Measurements from ENCODE around the gene DLG1.
A peak's percentile ranks its signal among the peaks of the same experiment; 100 is the strongest.

DLG1 gene

GRCh38 chr3:197236362-197236761 lies 62.0 kb downstream of the DLG1 start:
- TF ChIP-seq CTCF (IDR thresholded peaks at IDR 0.05; ENCODE audit: extremely low read depth, missing control alignments), result no peak
- no peak for DNase-seq (ENCODE audit: low spot score)

GRCh38 chr3:197234947-197235914 lies 63.2 kb downstream of the DLG1 start:
- no peak for TF ChIP-seq CTCF (IDR thresholded peaks at IDR 0.05; ENCODE audit: extremely low read depth, missing control alignments)
- no peak for DNase-seq (ENCODE audit: low spot score)

- TF ChIP-seq CTCF (IDR thresholded peaks at IDR 0.05; ENCODE audit: extremely low read depth, missing control alignments), result no peak
- DNase-seq (ENCODE audit: low spot score), result no peak
Measured at GRCh38 chr3:197231321-197231720, 67.1 kb downstream of the DLG1 start.

GRCh38 chr3:197229836-197230235 lies 68.6 kb downstream of the DLG1 start:
- no peak for DNase-seq (ENCODE audit: low spot score)
- no peak for TF ChIP-seq CTCF (IDR thresholded peaks at IDR 0.05; ENCODE audit: extremely low read depth, missing control alignments)

GRCh38 chr3:197229178-197229577 lies 69.2 kb downstream of the DLG1 start:
- no peak for TF ChIP-seq CTCF (IDR thresholded peaks at IDR 0.05; ENCODE audit: extremely low read depth, missing control alignments)
- DNase-seq (ENCODE audit: low spot score), result no peak

- DNase-seq (ENCODE audit: low spot score), result peak; percentile 10
- no peak for TF ChIP-seq CTCF (IDR thresholded peaks at IDR 0.05; ENCODE audit: extremely low read depth, missing control alignments)
Measured at GRCh38 chr3:197227780-197228574, 70.4 kb downstream of the DLG1 start.

- no peak for TF ChIP-seq CTCF (IDR thresholded peaks at IDR 0.05; ENCODE audit: extremely low read depth, missing control alignments)
- DNase-seq (ENCODE audit: low spot score), result no peak
Measured at GRCh38 chr3:197226179-197226578, 72.2 kb downstream of the DLG1 start.

Data from GM20000 (cell line).